NCI-H2081 treated with DMSO at 0.1 percent for 48 hours (cell line): ENCODE measurements around the gene CEP131.
"Not testable (repeated sequence)": the region's sequence is repeated elsewhere in the genome, so short reads cannot be mapped to it uniquely, and the experiment has no call there.

Experiments
- DNase-seq: peaks from one replicate; lab custom pipeline; 2025; lab: John Stamatoyannopoulos, UW

CEP131 gene

GRCh38 chr17:81152288-81152828 is 70.4 kb downstream of the CEP131 start:
- DNase-seq: no peak

- no peak for DNase-seq
These were observed 71.5 kb downstream of the CEP131 start for GRCh38 chr17:81151278-81151677.

GRCh38 chr17:81150377-81151077 is 72.2 kb downstream of the CEP131 start:
- DNase-seq: no peak

GRCh38 chr17:81148986-81149533 is 73.7 kb downstream of the CEP131 start:
- no peak for DNase-seq

GRCh38 chr17:81148571-81148970 is 74.2 kb downstream of the CEP131 start:
- DNase-seq: no peak

GRCh38 chr17:81147701-81148100 is 75.1 kb downstream of the CEP131 start:
- no peak for DNase-seq

GRCh38 chr17:81146208-81146607 is 76.6 kb downstream of the CEP131 start:
- not testable (repeated sequence) for DNase-seq

GRCh38 chr17:81144423-81144781 is 78.4 kb downstream of the CEP131 start:
- no peak for DNase-seq

- no peak for DNase-seq
These were observed 78.9 kb downstream of the CEP131 start for GRCh38 chr17:81143717-81144422.

GRCh38 chr17:81143200-81143527 is 79.6 kb downstream of the CEP131 start:
- DNase-seq: no peak

- DNase-seq: no peak
These were observed 80.2 kb downstream of the CEP131 start for GRCh38 chr17:81142301-81143199.

GRCh38 chr17:81140695-81141094 is 82.1 kb downstream of the CEP131 start:
- no peak for DNase-seq

GRCh38 chr17:81140018-81140417 is 82.7 kb downstream of the CEP131 start:
- DNase-seq: no peak
